ENCODE data around the gene CIAO1. TPM values are rescaled to one million over a fixed set of nuclear protein-coding genes. Genes with fewer than 3 reads are reported as not detected.

Gene CIAO1
- total and polyA plus RNA-seq, 2 of the 4 experiments (the other 2 are of a cell fraction), result 81.1 to 94.3 TPM

DNA sequence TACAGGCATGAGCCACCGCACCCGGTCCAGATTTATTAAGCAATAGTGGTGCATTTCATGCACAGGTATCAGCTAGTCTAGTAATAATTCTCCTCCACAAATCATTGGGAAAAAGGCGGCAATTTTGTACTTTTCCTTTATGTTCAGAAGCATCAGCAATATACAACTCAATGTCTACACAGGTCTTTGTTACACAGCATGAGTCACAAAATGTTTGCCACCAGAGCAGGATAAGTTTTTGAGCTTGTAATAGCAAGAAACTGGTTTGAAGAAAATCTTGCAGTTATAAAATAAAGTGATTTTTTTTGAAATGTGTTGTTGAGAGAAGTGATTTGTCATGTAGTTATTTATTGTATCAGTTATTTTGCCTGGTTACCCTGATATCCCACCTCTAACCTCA, 54.3 kb downstream of the CIAO1 start:
- Histone ChIP-seq H3K23ac (ENCODE audit: low read depth, low read length) (no peak overlapping the region), H3K4me2 (ENCODE audit: low read depth, low read length) (no peak overlapping the region), H3K9ac (ENCODE audit: low read depth, low read length) (no peak overlapping the region), H4K5ac (ENCODE audit: low read depth, low read length) (no peak overlapping the region), H3K36me3 (ENCODE audit: control insufficient read depth, insufficient read depth, low read length) (no peaks in the 10 kb centered on the region), H2BK120ac (ENCODE audit: low read depth, low read length) (no peak overlapping the region), H2BK5ac (ENCODE audit: low read depth, low read length, poor library complexity, severe bottlenecking) (no peak overlapping the region), H4K8ac (ENCODE audit: low read depth in 2 of 2, low read length in 2 of 2) (no peak overlapping the region), H3K18ac (ENCODE audit: low read depth, low read length) (no peak overlapping the region), H2BK20ac (ENCODE audit: low read depth, low read length) (no peak overlapping the region), H3K4me3 (ENCODE audit: insufficient read depth, low read depth, low read length) (no peak overlapping the region), H3K4ac (ENCODE audit: low read depth, low read length) (no peak overlapping the region), H3K9me3 (ENCODE audit: control insufficient read depth, insufficient read depth, low read length) (no peaks in the 10 kb centered on the region), H2AK9ac (replicated peaks; ENCODE audit: low read depth, low read length, poor library complexity) (no peak overlapping the region), H3K9me1 (ENCODE audit: insufficient read depth, low read length) (peaks cover 12% of the 10 kb centered on the region), H3K27ac (ENCODE audit: insufficient read depth, low read length) (no peak overlapping the region), H3K27me3 (ENCODE audit: control insufficient read depth, insufficient read depth, low read length) (peaks cover 12% of the 10 kb centered on the region), H2BK15ac (ENCODE audit: low read depth, low read length) (no peak overlapping the region), H4K91ac (ENCODE audit: insufficient read depth, low read depth, low read length) (no peak overlapping the region), H3K79me1 (ENCODE audit: low read depth in 1 of 2, low read length in 2 of 2) (no peaks in the 10 kb centered on the region), H2AFZ (replicated peaks; ENCODE audit: low read length, poor library complexity) (no peak overlapping the region), H3K56ac (ENCODE audit: extremely low read depth, insufficient read depth, low read length) (no peak overlapping the region), H2AK5ac (ENCODE audit: low read depth, low read length) (no peak overlapping the region), H3K14ac (replicated peaks; ENCODE audit: low read depth, low read length) (no peak overlapping the region), H3K4me1 (ENCODE audit: control insufficient read depth, insufficient read depth, low read length) (peaks cover 8% of the 10 kb centered on the region), H4K20me1 (ENCODE audit: insufficient read depth, low read length) (no peaks in the 10 kb centered on the region)
- dilution Hi-C loops (cut with HindIII; ENCODE audit: low sequenced_read_pairs, unreplicated experiment) (no loop called here), intact Hi-C loops (cut with micrococcal nuclease) (no loop called here), in situ Hi-C loops (cut with MboI; ENCODE audit: low sequenced_read_pairs) (no loop called here)
- DNase-seq (no peak), ATAC-seq (ENCODE audit: low read depth) (no peak)
- BruUV-seq (replicated peaks), result no TSS peak
- TF ChIP-seq CTCF (conservative IDR thresholded peaks at IDR 0.05; ENCODE audit: low read depth, low read length), result no peak
- no peak for TF ChIP-seq FOS (IDR thresholded peaks at IDR 0.05; ENCODE audit: low read depth, low read length)
- TF ChIP-seq RAD21 (IDR thresholded peaks at IDR 0.05; ENCODE audit: low read length), result no peak
- no peak for TF ChIP-seq CHD1 (IDR thresholded peaks at IDR 0.05; ENCODE audit: low read depth, low read length)
- no peak for TF ChIP-seq NFE2L2 (IDR thresholded peaks at IDR 0.05; ENCODE audit: low read depth, low read length)
- no peak for TF ChIP-seq RCOR1 (IDR thresholded peaks at IDR 0.05; ENCODE audit: insufficient replicate concordance, low read length)
- TF ChIP-seq MXI1 (IDR thresholded peaks at IDR 0.05; ENCODE audit: borderline replicate concordance, low read depth, low read length), result no peak
- TF ChIP-seq SMC3 (IDR thresholded peaks at IDR 0.05; ENCODE audit: low read depth, low read length), result no peak
- TF ChIP-seq, protein P1, sequence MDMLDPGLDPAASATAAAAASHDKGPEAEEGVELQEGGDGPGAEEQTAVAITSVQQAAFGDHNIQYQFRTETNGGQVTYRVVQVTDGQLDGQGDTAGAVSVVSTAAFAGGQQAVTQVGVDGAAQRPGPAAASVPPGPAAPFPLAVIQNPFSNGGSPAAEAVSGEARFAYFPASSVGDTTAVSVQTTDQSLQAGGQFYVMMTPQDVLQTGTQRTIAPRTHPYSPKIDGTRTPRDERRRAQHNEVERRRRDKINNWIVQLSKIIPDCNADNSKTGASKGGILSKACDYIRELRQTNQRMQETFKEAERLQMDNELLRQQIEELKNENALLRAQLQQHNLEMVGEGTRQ (IDR thresholded peaks at IDR 0.05; ENCODE audit: low read depth, low read length), result no peak
- no peak for TF ChIP-seq RFX5 (IDR thresholded peaks at IDR 0.05; ENCODE audit: low read depth, low read length)
- POLR2A ChIA-PET (ENCODE audit: unreplicated experiment), result no interaction called here
- CTCF ChIA-PET, result interaction anchor here (0.6 to 1.1 kb wide), 2 partner anchors 9 to 57 kb away, joined by 3 read pairs; no protein-coding TSS in a partner anchor
- WGBS, 2 experiments (ENCODE audit: extremely low coverage in 2 of 2, insufficient read length in 1 of 2), result 79% methylated on average over 2 of the region's 3 CpGs; no CpG with 5 or more reads in 1 of the 2 experiments

Data from IMR-90 (cell line).